LHCN-M2 (cell line): Measurements from ENCODE around the gene DOCK7. TPM values are rescaled to one million over a fixed set of nuclear protein-coding genes. Genes with fewer than 3 reads are reported as not detected.
A peak's percentile ranks its signal among the peaks of the same experiment; 100 is the strongest.
"Not testable (repeated sequence)": the region's sequence is repeated elsewhere in the genome, so short reads cannot be mapped to it uniquely, and the experiment has no call there.

Experiments used
- DNase-seq: peaks from one replicate; pipeline ENCODE4 v3.0.0-alpha.2; 2012; ENCODE audit warnings: low read depth
- total RNA-seq: library from RNA; depleted of rRNA; stranded (reverse); fragments of >200 nt; gene quantifications from 2 replicates; pipeline ENCODE4 v1.2.3, GENCODE V29; 2014

DOCK7 gene
- total RNA-seq, 1 experiment from 2014 or later, result 52.2 TPM

- peak; percentile 36 for DNase-seq
Observed at GRCh38 chr1:62530516-62531154, 157.6 kb downstream of the DOCK7 start.

GRCh38 chr1:62529227-62529626 lies 159.0 kb downstream of the DOCK7 start:
- DNase-seq, result no peak

GRCh38 chr1:62528015-62528414 lies 160.2 kb downstream of the DOCK7 start:
- no peak for DNase-seq

- not testable (repeated sequence) for DNase-seq
Observed at GRCh38 chr1:62527346-62527745, 160.8 kb downstream of the DOCK7 start.

GRCh38 chr1:62523860-62524259 lies 164.3 kb downstream of the DOCK7 start:
- no peak for DNase-seq

- DNase-seq, result no peak
Observed at GRCh38 chr1:62516600-62516999, 171.6 kb downstream of the DOCK7 start.

- DNase-seq, result peak; percentile 23
Observed at GRCh38 chr1:62514746-62515423, 173.3 kb downstream of the DOCK7 start.

GRCh38 chr1:62513013-62513412 lies 175.2 kb downstream of the DOCK7 start:
- no peak for DNase-seq

GRCh38 chr1:62509028-62509427 lies 179.2 kb downstream of the DOCK7 start:
- no peak for DNase-seq

GRCh38 chr1:62508187-62508758 lies 179.9 kb downstream of the DOCK7 start:
- DNase-seq, result peak; percentile 48

GRCh38 chr1:62500210-62500609 lies 188.0 kb downstream of the DOCK7 start:
- DNase-seq, result no peak

- DNase-seq, result no peak
Observed at GRCh38 chr1:62494137-62494536, 194.0 kb downstream of the DOCK7 start.

- DNase-seq, result peak; percentile 49
Observed at GRCh38 chr1:62493656-62494055, 194.5 kb downstream of the DOCK7 start.

- DNase-seq, result peak; percentile 65
Observed at GRCh38 chr1:62492521-62492920, 195.7 kb downstream of the DOCK7 start.

GRCh38 chr1:62487956-62488355 lies 200.2 kb downstream of the DOCK7 start:
- DNase-seq, result no peak

- no peak for DNase-seq
Observed at GRCh38 chr1:62484824-62485468, 203.2 kb downstream of the DOCK7 start.

- no peak for DNase-seq
Observed at GRCh38 chr1:62481681-62482080, 206.5 kb downstream of the DOCK7 start.

- DNase-seq, result no peak
Observed at GRCh38 chr1:62476525-62477219, 211.5 kb downstream of the DOCK7 start.

GRCh38 chr1:62467092-62467491 lies 221.1 kb downstream of the DOCK7 start:
- no peak for DNase-seq

GRCh38 chr1:62462370-62462769 lies 225.8 kb downstream of the DOCK7 start:
- peak; percentile 14 for DNase-seq

- no peak for DNase-seq
Observed at GRCh38 chr1:62457955-62458354, 230.2 kb downstream of the DOCK7 start.

- peak; percentile 42 for DNase-seq
Observed at GRCh38 chr1:62452951-62453350, 235.2 kb downstream of the DOCK7 start.
